ENCODE data around the gene NTNG1.

Gene NTNG1

GRCh38 chr1:107132195-107132594 lies 8.6 kb upstream of the NTNG1 start:
- no peak for TF ChIP-seq CTCF (conservative IDR thresholded peaks at IDR 0.05; ENCODE audit: low read depth, low read length)
- Histone ChIP-seq H3K27ac (no peak overlapping the region), H3K4me2 (no peak overlapping the region), H2AFZ (ENCODE audit: low read depth) (no peak overlapping the region), H3K79me2 (ENCODE audit: insufficient read depth, low read depth) (no peaks in the 10 kb centered on the region), H3K36me3 (ENCODE audit: insufficient read depth) (no peaks in the 10 kb centered on the region), H3K4me1 (ENCODE audit: low read depth, poor library complexity, severe bottlenecking) (no peaks in the 10 kb centered on the region), H3K4me3 (IDR thresholded peaks at IDR 0.05; ENCODE audit: insufficient read depth, low read depth, low read length) (no peak overlapping the region), H3K27me3 (ENCODE audit: insufficient read depth, low read depth) (no peaks in the 10 kb centered on the region), H4K20me1 (ENCODE audit: insufficient read depth) (no peaks in the 10 kb centered on the region), H3K9ac (no peak overlapping the region)

GRCh38 chr1:107132780-107133179 lies 8.1 kb upstream of the NTNG1 start:
- H3K4me3 ChIP-seq (IDR thresholded peaks at IDR 0.05; ENCODE audit: insufficient read depth, low read depth, low read length): no peak overlapping the region
- no peaks in the 10 kb centered on the region for H3K4me1 ChIP-seq (ENCODE audit: low read depth, poor library complexity, severe bottlenecking)
- H3K9ac ChIP-seq: no peak overlapping the region
- H3K27me3 ChIP-seq (ENCODE audit: insufficient read depth, low read depth): no peaks in the 10 kb centered on the region
- no peaks in the 10 kb centered on the region for H4K20me1 ChIP-seq (ENCODE audit: insufficient read depth)
- no peak for TF ChIP-seq CTCF (conservative IDR thresholded peaks at IDR 0.05; ENCODE audit: low read depth, low read length)
- H3K36me3 ChIP-seq (ENCODE audit: insufficient read depth): no peaks in the 10 kb centered on the region
- no peak overlapping the region for H3K4me2 ChIP-seq
- H3K79me2 ChIP-seq (ENCODE audit: insufficient read depth, low read depth): no peaks in the 10 kb centered on the region
- H3K27ac ChIP-seq: no peak overlapping the region
- H2AFZ ChIP-seq (ENCODE audit: low read depth): no peak overlapping the region

- no peak for TF ChIP-seq CTCF (conservative IDR thresholded peaks at IDR 0.05; ENCODE audit: low read depth, low read length)
- H3K27ac ChIP-seq: no peak overlapping the region
- no peaks in the 10 kb centered on the region for H3K36me3 ChIP-seq (ENCODE audit: insufficient read depth)
- no peaks in the 10 kb centered on the region for H3K79me2 ChIP-seq (ENCODE audit: insufficient read depth, low read depth)
- no peaks in the 10 kb centered on the region for H3K27me3 ChIP-seq (ENCODE audit: insufficient read depth, low read depth)
- no peak overlapping the region for H3K4me2 ChIP-seq
- H2AFZ ChIP-seq (ENCODE audit: low read depth): no peak overlapping the region
- no peak overlapping the region for H3K4me3 ChIP-seq (IDR thresholded peaks at IDR 0.05; ENCODE audit: insufficient read depth, low read depth, low read length)
- H3K4me1 ChIP-seq (ENCODE audit: low read depth, poor library complexity, severe bottlenecking): no peaks in the 10 kb centered on the region
- H4K20me1 ChIP-seq (ENCODE audit: insufficient read depth): no peaks in the 10 kb centered on the region
- no peak overlapping the region for H3K9ac ChIP-seq
These were observed 5.4 kb upstream of the NTNG1 start for GRCh38 chr1:107135463-107135862.

- Histone ChIP-seq H3K36me3 (ENCODE audit: insufficient read depth) (no peaks in the 10 kb centered on the region), H3K27me3 (ENCODE audit: insufficient read depth, low read depth) (no peaks in the 10 kb centered on the region), H3K27ac (no peak overlapping the region), H3K9ac (no peak overlapping the region), H3K4me2 (no peak overlapping the region), H3K79me2 (ENCODE audit: insufficient read depth, low read depth) (no peaks in the 10 kb centered on the region), H3K4me1 (ENCODE audit: low read depth, poor library complexity, severe bottlenecking) (no peaks in the 10 kb centered on the region), H4K20me1 (ENCODE audit: insufficient read depth) (no peaks in the 10 kb centered on the region), H2AFZ (ENCODE audit: low read depth) (no peak overlapping the region), H3K4me3 (IDR thresholded peaks at IDR 0.05; ENCODE audit: insufficient read depth, low read depth, low read length) (no peak overlapping the region)
- TF ChIP-seq CTCF (conservative IDR thresholded peaks at IDR 0.05; ENCODE audit: low read depth, low read length): no peak
These were observed 2.7 kb upstream of the NTNG1 start for GRCh38 chr1:107138166-107138565.
